GM12864 (cell line): ENCODE results near the gene SAG.

Experiments
- DNase-seq: peaks from one replicate; pipeline ENCODE4 v3.0.0-alpha.2; 2011; ENCODE audit warnings: low read depth
- H3K4me3 ChIP-seq: 2 replicates; pipeline ENCODE4 v1.5.1; 2011; ENCODE audit warnings: mild to moderate bottlenecking, low read depth, low read length, control low read depth
- CTCF ChIP-seq: IDR thresholded peaks from 2 replicates; pipeline ENCODE4 v1.5.1; 2011; ENCODE audit warnings: low read depth, mild to moderate bottlenecking, moderate library complexity, low read length, control low read depth, inconsistent platforms; ENCODE audit errors: missing control alignments

Gene SAG

GRCh38 chr2:233317196-233317943 is 9.8 kb downstream of the SAG start:
- no peak overlapping the region for H3K4me3 ChIP-seq
- no peak for TF ChIP-seq CTCF
- no peak for DNase-seq

GRCh38 chr2:233319256-233319655 is 11.6 kb downstream of the SAG start:
- no peak for DNase-seq
- no peak overlapping the region for H3K4me3 ChIP-seq

GRCh38 chr2:233320470-233320869 is 12.9 kb downstream of the SAG start:
- no peak overlapping the region for H3K4me3 ChIP-seq
- TF ChIP-seq CTCF: no peak
- DNase-seq: no peak

More at GRCh38 chr2:233319256-233319655, 11.6 kb downstream of the SAG start:
- no peak for TF ChIP-seq CTCF

GRCh38 chr2:233321166-233321565 is 13.6 kb downstream of the SAG start:
- DNase-seq: no peak
- no peak for TF ChIP-seq CTCF
- H3K4me3 ChIP-seq: no peak overlapping the region

- TF ChIP-seq CTCF: no peak
- no peak overlapping the region for H3K4me3 ChIP-seq
- DNase-seq: no peak
Observed at GRCh38 chr2:233323851-233324250, 16.2 kb downstream of the SAG start.

GRCh38 chr2:233325256-233325655 is 17.6 kb downstream of the SAG start:
- H3K4me3 ChIP-seq: no peak overlapping the region
- DNase-seq: no peak
- no peak for TF ChIP-seq CTCF

- DNase-seq: no peak
- no peak for TF ChIP-seq CTCF
- H3K4me3 ChIP-seq: no peak overlapping the region
Observed at GRCh38 chr2:233325814-233326213, 18.2 kb downstream of the SAG start.
